Neural crest cell (in vitro differentiated cells): Measurements from ENCODE around the gene SCO2. TPM values are rescaled to one million over a fixed set of nuclear protein-coding genes. Genes with fewer than 3 reads are reported as not detected.

Experiments
- DNase-seq: peaks from one replicate; pipeline ENCODE4 v3.0.0; 2021; ENCODE audit warnings: low read depth, mixed read lengths, low spot score
- H3K27ac Mint-ChIP-seq: one replicate; pipeline ENCODE4 v1.8.0; 2021; ENCODE audit warnings: mild to moderate bottlenecking, mixed read lengths; ENCODE audit not compliant: unreplicated experiment
- H3K27me3 Mint-ChIP-seq: 2 replicates; pipeline ENCODE4 v1.8.0; 2021; ENCODE audit warnings: low read depth, mild to moderate bottlenecking, mixed read lengths
- H3K36me3 Mint-ChIP-seq: 2 replicates; pipeline ENCODE4 v1.8.0; 2021; ENCODE audit warnings: low read depth, mild to moderate bottlenecking, mixed read lengths
- H3K4me1 Mint-ChIP-seq: 2 replicates; pipeline ENCODE4 v1.8.0; 2021; ENCODE audit warnings: mixed read lengths
- H3K4me3 Mint-ChIP-seq: one replicate; pipeline ENCODE4 v1.8.0; 2021; ENCODE audit warnings: mild to moderate bottlenecking, mixed read lengths
- H3K9me3 Mint-ChIP-seq: 2 replicates; pipeline ENCODE4 v1.8.0; 2021; ENCODE audit warnings: mixed read lengths
- total RNA-seq: library from RNA; stranded (reverse); gene quantifications from 2 replicates; pipeline ENCODE4 v1.2.1, GENCODE V29; 2021
- TF ChIP-seq, protein P1 (sequence below): fragments of 200-600 bp; sonication (generic); conservative IDR thresholded peaks from 2 replicates; pipeline ENCODE4 v1.5.0; 2021; ENCODE audit warnings: antibody characterized with exemption, mild to moderate bottlenecking

SCO2 gene
- total RNA-seq, 1 donor from 2014 or later, result 2.3 TPM

DNA sequence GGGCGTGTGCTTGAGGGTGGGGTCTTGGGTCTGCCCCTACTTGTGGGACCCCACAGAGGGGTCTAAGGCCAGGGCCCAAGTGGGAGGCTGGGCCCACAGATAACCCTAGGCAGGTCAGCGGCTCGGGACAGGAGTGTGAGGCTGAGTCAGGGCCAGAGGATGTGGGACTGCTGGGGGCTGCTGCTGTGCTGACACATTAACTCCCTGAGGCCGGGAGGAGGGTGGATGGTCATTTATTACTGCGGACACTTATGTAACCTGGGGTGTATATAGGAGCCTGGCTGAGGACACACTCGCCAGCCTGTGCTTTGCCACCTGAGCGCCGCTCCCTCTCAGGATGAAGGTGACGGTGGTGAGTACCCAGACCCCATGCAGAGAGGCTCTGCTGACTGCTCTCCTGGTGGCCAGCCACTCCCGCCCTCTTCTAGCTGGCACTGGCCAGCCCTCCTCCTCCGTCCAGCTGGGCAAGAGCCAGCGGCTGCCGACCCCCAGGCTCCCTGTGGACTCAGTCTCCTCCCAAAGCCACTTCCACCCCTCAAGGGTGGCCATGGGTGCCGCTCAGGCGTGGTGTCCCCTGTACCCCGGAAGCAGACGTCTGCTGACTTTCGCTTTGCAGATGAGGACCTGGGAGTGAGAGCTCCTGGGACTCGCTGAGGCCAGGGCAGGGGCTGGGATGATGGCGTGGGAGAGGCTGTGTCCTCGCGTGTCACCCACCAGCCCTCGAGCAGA, 38.7 kb downstream of the SCO2 start, which contains the start of gene MIOX:
MIOX (plus strand) TSS at position 299 of the 729 bp plus-strand sequence; CDS start at position 338, 39 bp downstream.
- no peaks in the 10 kb centered on the region for H3K4me1 Mint-ChIP-seq
- no peak for DNase-seq
- peak within 1 kb of the TSS; percentile 22 for H3K27ac Mint-ChIP-seq
- no peak within 1 kb of the TSS for H3K4me3 Mint-ChIP-seq
- H3K27me3 Mint-ChIP-seq, result peaks cover 10% of the 10 kb centered on the region
- TF ChIP-seq, protein P1, sequence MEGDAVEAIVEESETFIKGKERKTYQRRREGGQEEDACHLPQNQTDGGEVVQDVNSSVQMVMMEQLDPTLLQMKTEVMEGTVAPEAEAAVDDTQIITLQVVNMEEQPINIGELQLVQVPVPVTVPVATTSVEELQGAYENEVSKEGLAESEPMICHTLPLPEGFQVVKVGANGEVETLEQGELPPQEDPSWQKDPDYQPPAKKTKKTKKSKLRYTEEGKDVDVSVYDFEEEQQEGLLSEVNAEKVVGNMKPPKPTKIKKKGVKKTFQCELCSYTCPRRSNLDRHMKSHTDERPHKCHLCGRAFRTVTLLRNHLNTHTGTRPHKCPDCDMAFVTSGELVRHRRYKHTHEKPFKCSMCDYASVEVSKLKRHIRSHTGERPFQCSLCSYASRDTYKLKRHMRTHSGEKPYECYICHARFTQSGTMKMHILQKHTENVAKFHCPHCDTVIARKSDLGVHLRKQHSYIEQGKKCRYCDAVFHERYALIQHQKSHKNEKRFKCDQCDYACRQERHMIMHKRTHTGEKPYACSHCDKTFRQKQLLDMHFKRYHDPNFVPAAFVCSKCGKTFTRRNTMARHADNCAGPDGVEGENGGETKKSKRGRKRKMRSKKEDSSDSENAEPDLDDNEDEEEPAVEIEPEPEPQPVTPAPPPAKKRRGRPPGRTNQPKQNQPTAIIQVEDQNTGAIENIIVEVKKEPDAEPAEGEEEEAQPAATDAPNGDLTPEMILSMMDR, result no peak
- no peaks in the 10 kb centered on the region for H3K36me3 Mint-ChIP-seq
- H3K9me3 Mint-ChIP-seq, result no peaks in the 10 kb centered on the region

- TF ChIP-seq, protein P1, result no peak
- Mint-ChIP-seq H3K9me3 (no peaks in the 10 kb centered on the region), H3K36me3 (no peaks in the 10 kb centered on the region), H3K27ac (peak overlapping the region; percentile 22), H3K4me3 (no peak overlapping the region), H3K4me1 (no peaks in the 10 kb centered on the region), H3K27me3 (peaks cover 15% of the 10 kb centered on the region)
- no peak for DNase-seq
Measured at GRCh38 chr22:50485221-50486131, 39.9 kb downstream of the SCO2 start.

DNA sequence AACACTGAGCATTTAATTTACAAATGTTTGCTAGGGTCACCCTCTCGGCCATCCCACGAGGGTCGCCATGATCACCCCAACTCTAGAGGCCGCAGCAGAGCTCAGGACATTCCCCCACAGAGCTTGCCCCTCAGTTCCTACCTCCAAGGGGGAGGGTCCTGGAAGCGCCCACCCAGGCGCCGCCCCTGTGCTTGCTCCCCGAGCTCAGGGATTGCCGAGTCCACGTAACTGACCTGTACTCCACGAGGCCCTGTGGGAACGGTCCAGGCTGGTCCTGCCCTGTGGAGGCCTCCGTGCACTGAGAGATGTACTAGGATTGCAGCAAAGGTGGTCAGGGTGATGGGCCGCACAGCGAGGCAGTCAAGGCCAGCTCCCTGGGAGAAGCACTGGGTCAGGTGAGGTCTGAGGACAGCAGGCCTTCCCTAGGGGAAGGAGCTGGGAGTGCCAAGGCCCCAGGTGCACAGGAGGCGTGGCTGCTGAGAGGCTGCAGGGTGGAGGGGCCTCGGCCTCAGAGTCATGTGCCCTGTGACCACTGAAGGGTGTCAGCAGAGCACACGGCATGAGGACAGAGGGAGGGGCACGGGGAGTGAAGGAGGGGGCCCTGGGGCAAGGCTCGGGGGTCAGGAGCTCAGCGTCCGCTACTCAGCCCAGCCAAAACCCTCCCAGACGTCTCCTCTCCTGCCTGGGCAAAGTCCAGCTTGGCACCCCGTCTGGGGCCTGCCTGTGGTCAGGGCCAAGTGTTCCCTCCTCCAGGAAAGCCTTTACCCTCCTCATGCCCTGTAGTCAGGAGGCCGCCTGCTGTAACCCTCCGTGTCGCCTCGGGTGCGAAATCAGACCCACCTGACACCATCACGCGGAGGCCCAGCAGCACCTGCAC, 41.2 kb downstream of the SCO2 start:
- no peak overlapping the region for H3K27ac Mint-ChIP-seq
- H3K9me3 Mint-ChIP-seq, result no peaks in the 10 kb centered on the region
- peaks cover 28% of the 10 kb centered on the region for H3K27me3 Mint-ChIP-seq
- no peaks in the 10 kb centered on the region for H3K36me3 Mint-ChIP-seq
- no peak overlapping the region for H3K4me3 Mint-ChIP-seq
- H3K4me1 Mint-ChIP-seq, result no peaks in the 10 kb centered on the region
- DNase-seq, result no peak
- TF ChIP-seq, protein P1, result no peak

DNA sequence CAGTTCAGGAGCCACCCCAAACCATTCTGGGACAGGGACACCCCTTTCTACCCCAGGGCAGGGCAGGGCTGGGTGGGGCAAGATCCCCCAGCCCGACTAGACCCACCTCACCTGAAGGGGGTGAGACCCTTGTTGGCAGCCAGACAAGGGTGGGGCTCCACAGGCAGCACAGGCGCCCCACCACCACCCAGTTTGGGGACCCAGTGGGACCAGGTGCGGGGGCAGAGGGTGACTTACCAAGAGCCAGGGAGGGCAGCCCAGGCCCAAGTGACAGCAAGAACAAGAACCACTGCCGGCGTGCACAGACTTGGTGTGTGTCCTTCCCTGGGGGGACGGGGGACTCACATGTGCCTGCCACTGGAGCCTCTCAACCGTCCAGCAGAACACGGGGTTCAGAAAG, 41.8 kb downstream of the SCO2 start:
- H3K4me3 Mint-ChIP-seq, result no peak overlapping the region
- TF ChIP-seq, protein P1, result no peak
- DNase-seq, result no peak
- no peak overlapping the region for H3K27ac Mint-ChIP-seq
- no peaks in the 10 kb centered on the region for H3K36me3 Mint-ChIP-seq
- peaks cover 34% of the 10 kb centered on the region for H3K27me3 Mint-ChIP-seq
- H3K4me1 Mint-ChIP-seq, result no peaks in the 10 kb centered on the region
- H3K9me3 Mint-ChIP-seq, result no peaks in the 10 kb centered on the region

- no peaks in the 10 kb centered on the region for H3K4me1 Mint-ChIP-seq
- no peak overlapping the region for H3K4me3 Mint-ChIP-seq
- H3K27ac Mint-ChIP-seq, result no peak overlapping the region
- no peak for DNase-seq
- peaks cover 37% of the 10 kb centered on the region for H3K27me3 Mint-ChIP-seq
- no peaks in the 10 kb centered on the region for H3K36me3 Mint-ChIP-seq
- TF ChIP-seq, protein P1, result no peak
- H3K9me3 Mint-ChIP-seq, result no peaks in the 10 kb centered on the region
Measured at GRCh38 chr22:50483106-50483505, 42.3 kb downstream of the SCO2 start.
